ENCODE results near the gene CTSZ. TPM values are rescaled to one million over a fixed set of nuclear protein-coding genes. Genes with fewer than 3 reads are reported as not detected.

Gene CTSZ
- total RNA-seq, 2 experiments from 2014 or later: 14.7 to 17.7 TPM

- no peaks in the 10 kb centered on the region for H3K27me3 Mint-ChIP-seq
- Histone ChIP-seq H3K9me3 (ENCODE audit: control insufficient read depth in 1 of 2, insufficient read depth in 1 of 2, low read length in 2 of 2) (no peaks in the 10 kb centered on the region), H3K27ac (ENCODE audit: low read depth in 1 of 2, low read length in 2 of 2) (no peak overlapping the region), H3K27me3 (ENCODE audit: control insufficient read depth in 1 of 2, insufficient read depth in 2 of 2, low read length in 2 of 2) (no peaks in the 10 kb centered on the region), H3K36me3 (ENCODE audit: insufficient read depth, low read length) (peaks cover 8% of the 10 kb centered on the region), H3K4me3 (ENCODE audit: low read length) (no peak overlapping the region), H3K4me1 (ENCODE audit: insufficient read depth, low read length) (peaks cover 27% of the 10 kb centered on the region)
- no peak overlapping the region for H3K27ac Mint-ChIP-seq
- peaks cover 39% of the 10 kb centered on the region for H3K4me1 Mint-ChIP-seq (ENCODE audit: low read depth)
- no peak for TF ChIP-seq CTCF (IDR thresholded peaks at IDR 0.05)
- CTCF ChIA-PET: no interaction called here
- intact Hi-C loops (cut with DNase I, micrococcal nuclease): no loop called here
- peaks cover 6% of the 10 kb centered on the region for H3K36me3 Mint-ChIP-seq (ENCODE audit: low read depth)
- no peak for ATAC-seq (ENCODE audit: poor library complexity)
- H3K4me3 Mint-ChIP-seq: no peak overlapping the region
- no peaks in the 10 kb centered on the region for H3K9me3 Mint-ChIP-seq
- POLR2A ChIA-PET: interaction anchor here (0.6 kb wide), 1 partner anchor 13 kb away, joined by 3 read pairs; no protein-coding TSS in a partner anchor
- DNase-seq: no peak
Measured at GRCh38 chr20:59017493-59018231, 10.6 kb upstream of the CTSZ start.

- ChIA-PET CTCF (no interaction called here), POLR2A (interaction anchor here (0.5 to 2.1 kb wide), 3 partner anchors 11 to 15 kb away, joined by 3 to 6 read pairs (median 4); partner anchors contain the start of gene ATP5F1E)
- Histone ChIP-seq H3K4me3 (ENCODE audit: low read length) (no peak overlapping the region), H3K36me3 (ENCODE audit: insufficient read depth, low read length) (peaks cover 2% of the 10 kb centered on the region), H3K27ac (ENCODE audit: low read depth in 1 of 2, low read length in 2 of 2) (no peak overlapping the region), H3K9me3 (ENCODE audit: control insufficient read depth in 1 of 2, insufficient read depth in 1 of 2, low read length in 2 of 2) (no peaks in the 10 kb centered on the region), H3K27me3 (ENCODE audit: control insufficient read depth in 1 of 2, insufficient read depth in 2 of 2, low read length in 2 of 2) (no peaks in the 10 kb centered on the region), H3K4me1 (ENCODE audit: insufficient read depth, low read length) (peaks cover 27% of the 10 kb centered on the region)
- H3K4me1 Mint-ChIP-seq (ENCODE audit: low read depth): peaks cover 39% of the 10 kb centered on the region
- H3K4me3 Mint-ChIP-seq: no peak overlapping the region
- DNase-seq (peak in 2 of 14 experiments; percentile 35 to 47), ATAC-seq (ENCODE audit: poor library complexity) (peak; percentile 28)
- intact Hi-C loops (cut with DNase I, micrococcal nuclease): no loop called here
- no peaks in the 10 kb centered on the region for H3K36me3 Mint-ChIP-seq (ENCODE audit: low read depth)
- TF ChIP-seq CTCF (IDR thresholded peaks at IDR 0.05): no peak
- H3K9me3 Mint-ChIP-seq: no peaks in the 10 kb centered on the region
- H3K27ac Mint-ChIP-seq: no peak overlapping the region
- no peaks in the 10 kb centered on the region for H3K27me3 Mint-ChIP-seq
Measured at GRCh38 chr20:59016795-59017492, 9.9 kb upstream of the CTSZ start.

DNA sequence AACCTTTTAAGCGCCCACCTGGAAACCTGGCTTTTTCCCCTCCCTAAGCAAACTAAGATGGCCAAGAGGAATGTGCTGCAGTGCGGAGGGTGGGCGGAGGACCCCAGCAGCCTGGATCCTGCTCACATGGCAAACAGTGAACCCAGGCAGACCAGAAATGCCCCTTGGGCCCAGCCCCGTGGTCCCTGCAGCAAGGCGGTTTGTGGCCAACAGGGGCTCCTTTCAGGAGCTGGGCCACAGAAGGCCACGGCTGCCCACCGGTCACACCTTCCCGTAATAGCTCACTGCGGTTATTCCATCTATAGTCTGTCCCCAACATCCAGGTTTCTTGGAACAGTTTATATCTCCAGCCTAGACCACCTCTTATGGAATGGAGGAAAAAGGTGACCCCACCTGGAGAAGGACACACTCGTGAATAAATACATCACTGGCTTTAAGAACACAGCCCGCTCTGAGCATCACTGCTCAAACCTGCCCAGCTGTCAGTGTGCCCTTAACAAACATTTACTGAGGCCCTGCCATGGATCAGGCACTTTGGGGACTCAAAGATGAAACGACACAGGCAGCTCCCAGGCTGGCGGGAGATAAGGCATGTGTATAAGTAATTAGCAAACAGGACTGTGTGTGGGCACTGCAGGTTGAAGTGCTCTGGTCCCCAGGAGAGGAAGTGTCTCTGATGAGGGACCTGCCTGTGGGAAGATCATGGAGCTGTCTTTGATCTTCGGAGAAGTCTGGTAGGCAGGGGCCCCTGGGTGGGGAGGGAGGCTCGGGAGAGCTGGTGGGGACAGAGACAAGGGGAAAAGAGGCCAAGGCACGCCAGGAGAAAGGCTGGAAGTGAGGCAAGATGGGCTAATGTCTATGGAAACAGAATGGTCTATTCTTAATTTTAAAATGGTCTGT lies 9.0 kb upstream of the CTSZ start:
- DNase-seq (no peak), ATAC-seq (ENCODE audit: poor library complexity) (no peak)
- no peaks in the 10 kb centered on the region for H3K9me3 ChIP-seq (ENCODE audit: control insufficient read depth in 1 of 2, insufficient read depth in 1 of 2, low read length in 2 of 2)
- peaks cover 2% of the 10 kb centered on the region for H3K36me3 ChIP-seq (ENCODE audit: insufficient read depth, low read length)
- Mint-ChIP-seq H3K4me1 (ENCODE audit: low read depth) (peaks cover 39% of the 10 kb centered on the region), H3K36me3 (ENCODE audit: low read depth) (no peaks in the 10 kb centered on the region), H3K9me3 (no peaks in the 10 kb centered on the region), H3K4me3 (no peak overlapping the region), H3K27me3 (no peaks in the 10 kb centered on the region), H3K27ac (no peak overlapping the region)
- POLR2A ChIA-PET: interaction anchor here (0.5 to 2.1 kb wide), 2 partner anchors 12 to 16 kb away, joined by 4 to 6 read pairs; partner anchors contain the start of gene ATP5F1E
- intact Hi-C loops (cut with DNase I, micrococcal nuclease): no loop called here
- peaks cover 27% of the 10 kb centered on the region for H3K4me1 ChIP-seq (ENCODE audit: insufficient read depth, low read length)
- TF ChIP-seq CTCF (IDR thresholded peaks at IDR 0.05): no peak
- CTCF ChIA-PET: no interaction called here
- no peaks in the 10 kb centered on the region for H3K27me3 ChIP-seq (ENCODE audit: control insufficient read depth in 1 of 2, insufficient read depth in 2 of 2, low read length in 2 of 2)
- no peak overlapping the region for H3K4me3 ChIP-seq (ENCODE audit: low read length)
- H3K27ac ChIP-seq (ENCODE audit: low read depth in 1 of 2, low read length in 2 of 2): no peak overlapping the region
